ENCODE results near the gene FRMD1. TPM values are rescaled to one million over a fixed set of nuclear protein-coding genes. Genes with fewer than 3 reads are reported as not detected.

FRMD1 gene
- total RNA-seq, 4 donors from 2014 or later = 0.79 to 4.8 (median 1.7) TPM

DNA sequence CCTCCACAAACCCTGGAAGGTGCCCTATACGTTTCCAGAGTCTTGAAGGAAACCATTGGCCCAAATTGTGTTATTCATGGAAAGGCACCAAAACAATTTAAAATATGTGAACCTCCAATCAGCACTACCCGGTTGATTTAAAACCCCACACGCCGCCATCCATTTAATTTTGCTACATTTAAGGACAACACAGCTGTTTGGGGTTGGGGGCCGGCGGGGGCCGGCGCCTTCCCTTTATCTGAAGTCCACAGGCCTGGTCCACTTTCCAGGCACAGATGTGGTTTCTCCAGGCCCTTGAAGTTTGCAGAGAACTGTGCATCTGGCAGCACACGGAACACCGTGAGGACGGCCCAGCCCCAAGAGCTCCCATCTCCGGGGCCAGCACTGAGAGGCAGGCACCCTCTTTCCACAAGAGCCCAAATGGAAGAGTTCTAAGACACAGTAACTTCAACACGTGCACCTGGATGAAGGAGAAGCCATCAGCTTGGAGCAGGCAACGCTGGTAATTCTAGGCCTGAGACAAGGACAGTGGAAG lies 16.8 kb upstream of the FRMD1 start:
- no peak for ATAC-seq (ENCODE audit: low FRiP score)
- DNase-seq (ENCODE audit: low spot score) = no peak
- TF ChIP-seq, protein P1, sequence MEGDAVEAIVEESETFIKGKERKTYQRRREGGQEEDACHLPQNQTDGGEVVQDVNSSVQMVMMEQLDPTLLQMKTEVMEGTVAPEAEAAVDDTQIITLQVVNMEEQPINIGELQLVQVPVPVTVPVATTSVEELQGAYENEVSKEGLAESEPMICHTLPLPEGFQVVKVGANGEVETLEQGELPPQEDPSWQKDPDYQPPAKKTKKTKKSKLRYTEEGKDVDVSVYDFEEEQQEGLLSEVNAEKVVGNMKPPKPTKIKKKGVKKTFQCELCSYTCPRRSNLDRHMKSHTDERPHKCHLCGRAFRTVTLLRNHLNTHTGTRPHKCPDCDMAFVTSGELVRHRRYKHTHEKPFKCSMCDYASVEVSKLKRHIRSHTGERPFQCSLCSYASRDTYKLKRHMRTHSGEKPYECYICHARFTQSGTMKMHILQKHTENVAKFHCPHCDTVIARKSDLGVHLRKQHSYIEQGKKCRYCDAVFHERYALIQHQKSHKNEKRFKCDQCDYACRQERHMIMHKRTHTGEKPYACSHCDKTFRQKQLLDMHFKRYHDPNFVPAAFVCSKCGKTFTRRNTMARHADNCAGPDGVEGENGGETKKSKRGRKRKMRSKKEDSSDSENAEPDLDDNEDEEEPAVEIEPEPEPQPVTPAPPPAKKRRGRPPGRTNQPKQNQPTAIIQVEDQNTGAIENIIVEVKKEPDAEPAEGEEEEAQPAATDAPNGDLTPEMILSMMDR (IDR thresholded peaks at IDR 0.05) = no peak

DNA sequence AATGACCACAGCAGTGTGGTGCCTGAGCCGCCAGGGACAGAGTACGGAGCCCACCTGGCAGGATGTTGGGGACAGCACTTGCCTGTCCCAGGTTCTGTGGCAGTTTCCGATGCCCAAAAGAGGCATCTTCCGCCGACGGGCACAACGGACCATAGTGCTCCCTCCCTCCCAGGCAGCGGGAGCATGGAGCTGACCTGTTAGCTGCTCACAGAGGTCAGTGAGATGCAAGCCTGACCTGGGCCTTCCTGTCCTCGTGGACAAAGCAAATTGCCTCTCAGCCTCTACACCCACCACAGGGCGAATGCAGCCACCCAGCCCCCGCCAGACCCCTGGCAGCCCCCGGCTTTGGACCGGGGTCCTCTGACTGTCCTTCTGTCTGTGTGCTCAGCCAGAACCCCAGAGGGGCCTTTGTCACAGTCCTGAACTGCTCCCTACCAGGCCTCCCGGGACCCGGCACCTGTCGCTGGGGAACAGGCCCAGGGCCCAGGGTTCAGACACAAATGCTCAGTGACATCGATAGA lies 16.2 kb upstream of the FRMD1 start:
- no peak for DNase-seq (ENCODE audit: low spot score)
- TF ChIP-seq, protein P1 (IDR thresholded peaks at IDR 0.05) = no peak
- no peak for ATAC-seq (ENCODE audit: low FRiP score)

DNA sequence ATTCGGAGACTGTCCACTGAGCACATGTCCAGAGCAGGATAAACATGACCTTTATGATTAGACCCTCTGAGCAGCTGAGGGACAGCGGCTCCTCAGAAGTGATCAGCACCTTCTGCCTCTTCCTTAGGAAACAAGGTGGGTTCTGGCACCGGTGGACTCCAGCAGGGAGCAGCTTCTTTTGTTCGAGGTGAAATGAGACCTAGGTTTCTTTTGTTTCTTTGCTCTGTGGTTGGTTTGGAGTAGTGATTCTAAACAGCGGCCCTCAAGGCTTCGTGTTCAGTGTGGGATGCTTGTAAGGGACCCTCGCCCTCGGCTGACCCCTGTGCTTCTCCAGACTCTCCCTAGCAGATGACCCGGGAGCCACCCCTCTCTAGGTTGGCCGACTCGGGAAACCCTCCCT lies 14.6 kb upstream of the FRMD1 start:
- DNase-seq (ENCODE audit: low spot score) = no peak
- no peak for ATAC-seq (ENCODE audit: low FRiP score)
- TF ChIP-seq, protein P1 (IDR thresholded peaks at IDR 0.05) = no peak

DNA sequence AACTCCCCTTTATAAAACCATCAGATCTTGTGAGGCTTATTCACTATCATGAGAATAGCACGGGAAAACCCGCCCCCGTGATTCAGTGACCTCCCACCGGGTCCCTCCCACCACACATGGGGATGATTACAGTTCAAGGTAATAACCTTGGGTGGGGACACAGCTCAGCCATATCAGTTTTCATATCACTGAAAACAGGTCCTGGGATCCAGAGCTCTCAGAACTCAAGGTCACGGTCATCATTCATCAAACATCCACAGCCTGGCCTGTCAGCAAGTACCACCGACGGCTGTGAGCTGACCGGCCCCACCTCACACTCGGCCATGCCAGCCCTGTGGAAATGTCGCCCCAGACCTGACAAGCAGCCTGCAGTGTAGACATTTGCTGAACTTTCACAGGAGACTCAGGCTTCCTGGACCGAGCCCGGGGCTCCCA lies 14.1 kb upstream of the FRMD1 start:
- DNase-seq (ENCODE audit: low spot score) (no peak), ATAC-seq (ENCODE audit: low FRiP score) (no peak)
- TF ChIP-seq, protein P1 (IDR thresholded peaks at IDR 0.05) = no peak

DNA sequence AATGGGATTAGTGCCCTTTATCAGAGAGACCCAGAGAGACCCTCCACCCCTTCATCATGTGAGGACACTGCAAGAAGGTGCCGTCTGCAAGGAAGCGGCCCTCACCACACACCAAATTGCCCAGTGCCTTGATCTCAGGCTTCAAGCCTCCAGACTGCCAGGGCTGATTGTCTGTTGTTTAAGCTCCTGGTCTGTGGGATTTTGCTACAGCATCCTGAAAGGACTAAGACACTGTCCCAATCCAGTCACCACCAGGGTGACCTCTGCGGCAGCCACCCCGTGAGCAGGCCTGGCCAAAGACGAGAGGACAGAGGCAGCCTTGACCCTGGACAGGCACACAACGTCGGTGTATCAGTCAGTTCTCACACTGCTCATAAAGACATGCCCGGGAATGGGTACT lies 13.5 kb upstream of the FRMD1 start:
- DNase-seq (ENCODE audit: low spot score) = no peak

DNA sequence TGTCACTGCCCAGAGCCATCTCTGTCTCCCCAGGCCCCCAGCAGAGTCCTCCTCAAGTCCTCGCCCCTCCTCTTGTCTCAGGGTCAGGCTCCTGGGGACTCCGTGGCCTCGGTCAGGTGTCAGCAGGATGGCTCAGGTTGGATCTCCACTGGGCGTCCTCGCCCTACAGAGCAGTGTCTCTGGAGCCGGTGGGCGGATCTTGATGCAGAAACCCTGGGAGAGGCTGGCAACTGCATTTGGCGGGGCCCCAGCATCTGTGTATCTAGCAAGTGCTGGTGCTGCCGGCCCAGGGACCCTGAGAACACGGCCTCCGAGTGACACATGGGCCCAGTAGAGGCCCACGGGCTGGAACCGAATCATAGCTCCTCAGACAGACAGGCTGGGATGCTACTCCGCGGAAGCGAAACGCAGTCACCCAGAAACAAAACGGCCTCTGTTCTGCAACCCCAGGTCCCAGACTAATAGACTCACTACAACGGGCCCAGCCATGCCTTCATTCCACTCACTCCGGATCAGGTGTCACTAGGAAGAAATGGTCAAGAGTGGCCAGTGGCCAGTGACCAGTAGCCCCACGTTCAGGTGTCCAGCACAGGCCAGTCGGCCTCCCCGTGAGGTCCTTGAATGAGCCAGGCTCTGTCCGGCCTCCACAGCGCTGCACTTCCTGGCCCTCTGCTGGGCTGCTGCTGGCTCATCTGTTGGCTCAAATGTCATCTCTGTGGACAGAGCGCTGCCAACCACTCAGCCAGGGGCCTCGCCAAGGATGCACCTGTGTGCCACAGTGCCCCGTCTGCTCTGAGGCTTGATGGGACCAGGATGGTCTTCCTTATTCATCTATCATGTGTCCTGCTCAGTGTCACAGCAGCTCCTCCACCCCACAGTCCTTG lies 12.6 kb upstream of the FRMD1 start:
- no peak for DNase-seq (ENCODE audit: low spot score)

More for the DNA sequence above, 13.5 kb upstream of the FRMD1 start:
- no peak for ATAC-seq (ENCODE audit: low FRiP score)
- TF ChIP-seq, protein P1 (IDR thresholded peaks at IDR 0.05) = no peak

More for the DNA sequence above, 12.6 kb upstream of the FRMD1 start:
- ATAC-seq (ENCODE audit: low FRiP score) = no peak
- TF ChIP-seq, protein P1 (IDR thresholded peaks at IDR 0.05) = no peak

Measured in omental fat pad (tissue), 4 donors.